HepG2 (cell line): ENCODE measurements around the gene RAB3IP. TPM values are rescaled to one million over a fixed set of nuclear protein-coding genes. Genes with fewer than 3 reads are reported as not detected.

Experiments
- ATAC-seq: fragments of 200-7000 bp; cut with Tn5 transposase; 3 replicates; pipeline ENCODE4 v1.9.1; 2020; ENCODE audit warnings: mild to moderate bottlenecking, moderate library complexity
- BruUV-seq: library from RNA; stranded (reverse); fragments of 400-500 nt; replicated peaks from 2 replicates; lab custom pipeline; 2021; lab: Mats Ljungman, UMichigan
- CTCF ChIA-PET: fragments of 300-600 bp; formaldehyde crosslinking; extraction: SDS; loops from one replicate; lab custom pipeline; 2021; ENCODE audit warnings: low total read pairs, inconsistent platforms, low intra/inter-chr PET ratio; lab: Yijun Ruan, JAX
- POLR2A ChIA-PET: fragments of 350-600 bp; sonication (Branson Sonifier 250); formaldehyde crosslinking; loops from one replicate; lab custom pipeline; 2020; ENCODE audit warnings: antibody characterized with exemption, inconsistent platforms; lab: Yijun Ruan, JAX
- DNase-seq: peaks from one replicate; pipeline ENCODE4 v3.0.0-alpha.2; 2015; ENCODE audit warnings: low spot score
- FAIRE-seq: peaks from 3 replicates; lab custom pipeline; 2011; peaks lifted over from hg19 to GRCh38; lab: Jason Lieb, UNC
- H2AFZ ChIP-seq: one replicate; pipeline ENCODE4 v1.6.1; 2011; ENCODE audit warnings: low read length, inconsistent platforms
- H3K27ac ChIP-seq: fragments of 300-600 bp; 3 replicates; pipeline ENCODE4 v1.8.0; 2011; ENCODE audit warnings: mixed run types, mild to moderate bottlenecking, mixed read lengths, low read length, inconsistent platforms; ENCODE audit not compliant: insufficient read depth; ENCODE audit errors: extremely low read length
- H3K27me3 ChIP-seq, 2 experiments: fragments of 200-600 bp in 1 of 2; 2 replicates in 1 of 2; 3 replicates in 1 of 2; pipeline versions ENCODE4 v1.6.0 to v1.8.0; 2011; ENCODE audit warnings: low read length in 2 of 2, mild to moderate bottlenecking in 2 of 2, moderate library complexity in 2 of 2, inconsistent platforms in 1 of 2; ENCODE audit not compliant: insufficient read depth in 2 of 2, control insufficient read depth in 1 of 2
- H3K36me3 ChIP-seq, 2 experiments: fragments of 200-600 bp in 1 of 2; replicated peaks in 1 of 2; 2 replicates in 1 of 2; 3 replicates in 1 of 2; pipeline versions ENCODE4 v1.5.1 to v1.8.0; 2011; ENCODE audit warnings: low read length in 2 of 2, inconsistent platforms in 1 of 2; ENCODE audit not compliant: insufficient read depth in 2 of 2, control insufficient read depth in 1 of 2
- H3K4me1 ChIP-seq: 2 replicates; pipeline ENCODE4 v1.5.1; 2012; ENCODE audit warnings: low read length, inconsistent platforms; ENCODE audit not compliant: insufficient read depth
- H3K4me2 ChIP-seq: 2 replicates; pipeline ENCODE4 v1.6.0; 2011; ENCODE audit warnings: low read depth, low read length, inconsistent platforms
- H3K4me3 ChIP-seq, 3 experiments: fragments of 200-600 bp in 1 of 3; sonication (generic), shearing (Covaris generic) in 1 of 3; replicated peaks in 1 of 3; 2 replicates each; pipeline ENCODE4 v1.5.1; 2011 to 2016; ENCODE audit warnings: low read length in 3 of 3, inconsistent platforms in 2 of 3, low read depth in 2 of 3, mild to moderate bottlenecking in 2 of 3, control low read depth in 1 of 3, mixed read lengths in 1 of 3; ENCODE audit not compliant: insufficient read depth in 1 of 3
- H3K79me2 ChIP-seq: one replicate; pipeline ENCODE4 v1.6.1; 2011; ENCODE audit warnings: low read length, inconsistent platforms; ENCODE audit not compliant: insufficient read depth
- H3K9ac ChIP-seq: 2 replicates; pipeline ENCODE4 v1.6.0; 2011; ENCODE audit warnings: mild to moderate bottlenecking, low read depth, low read length, inconsistent platforms; ENCODE audit not compliant: insufficient read depth
- H3K9me3 ChIP-seq: 2 replicates; pipeline ENCODE4 v1.5.1; 2012; ENCODE audit warnings: mild to moderate bottlenecking, low read length
- H4K20me1 ChIP-seq: 2 replicates; pipeline ENCODE4 v1.6.0; 2011; ENCODE audit warnings: inconsistent platforms, mild to moderate bottlenecking, low read length, moderate library complexity; ENCODE audit not compliant: insufficient read depth
- HDAC6 ChIP-seq: fragments of 200-600 bp; sonication (generic); IDR thresholded peaks from 2 replicates; pipeline ENCODE4 v1.7.0; 2017; ENCODE audit warnings: mild to moderate bottlenecking, antibody characterized with exemption, low read length, low read depth
- KMT2A ChIP-seq: sonication (generic); formaldehyde crosslinking; IDR thresholded peaks from 2 replicates; pipeline ENCODE4 v1.4.0; 2020; ENCODE audit warnings: missing genetic modification reagents
- NAIF1 ChIP-seq: sonication (generic); formaldehyde crosslinking; IDR thresholded peaks from 2 replicates; pipeline ENCODE4 v1.5.0; 2020; ENCODE audit warnings: mild to moderate bottlenecking, missing genetic modification reagents, borderline replicate concordance
- RAD51 ChIP-seq: fragments of 450-650 bp; IDR thresholded peaks from 2 replicates; pipeline ENCODE4 v1.6.1; 2016; ENCODE audit warnings: borderline replicate concordance
- RBM39 ChIP-seq: fragments of 200-400 bp; formaldehyde crosslinking; IDR thresholded peaks from one replicate; pipeline ENCODE4 v1.6.1; 2018; ENCODE audit warnings: antibody characterized with exemption, mild to moderate bottlenecking, low read depth, low read length; ENCODE audit not compliant: poor library complexity, severe bottlenecking
- REPIN1 ChIP-seq: sonication (generic); formaldehyde crosslinking; IDR thresholded peaks from 2 replicates; pipeline ENCODE4 v1.8.0; 2022; ENCODE audit warnings: missing genetic modification reagents, low read depth, mild to moderate bottlenecking, borderline replicate concordance
- SETDB1 ChIP-seq: sonication (generic); formaldehyde crosslinking; IDR thresholded peaks from 2 replicates; pipeline ENCODE4 v1.5.1; 2020; ENCODE audit warnings: missing genetic modification reagents, mild to moderate bottlenecking, borderline replicate concordance
- ZBTB38 ChIP-seq: sonication (generic); formaldehyde crosslinking; IDR thresholded peaks from 2 replicates; pipeline ENCODE4 v1.5.1; 2020; ENCODE audit warnings: mild to moderate bottlenecking, missing genetic modification reagents
- ZBTB7A ChIP-seq: sonication (generic); formaldehyde crosslinking; IDR thresholded peaks from 2 replicates; pipeline ENCODE4 v1.8.0; 2022; ENCODE audit warnings: mild to moderate bottlenecking, missing genetic modification reagents
- ZNF253 ChIP-seq: sonication (generic); formaldehyde crosslinking; IDR thresholded peaks from 2 replicates; pipeline ENCODE4 v1.8.0; 2022; ENCODE audit warnings: mild to moderate bottlenecking, missing genetic modification reagents, borderline replicate concordance
- ZNF292 ChIP-seq: sonication (generic); formaldehyde crosslinking; IDR thresholded peaks from 2 replicates; pipeline ENCODE4 v1.8.1; 2022; ENCODE audit warnings: mild to moderate bottlenecking, low read depth, missing genetic modification reagents, borderline replicate concordance
- ZNF510 ChIP-seq: sonication (generic); formaldehyde crosslinking; IDR thresholded peaks from 2 replicates; pipeline ENCODE4 v1.4.0; 2020; ENCODE audit warnings: low read depth, mild to moderate bottlenecking, missing genetic modification reagents
- WGBS: methylation state at CpG from one replicate; pipeline ENCODE4 v1.1.6; 2017; ENCODE audit warnings: low lambda C conversion rate; 5-methylcytosine and 5-hydroxymethylcytosine counted together
- in situ Hi-C: cut with HindIII; loops from 2 replicates; pipeline ENCODE4 v1.10.0; 2017; ENCODE audit warnings: low pct_unique_long_range_greater_than_20kb; ENCODE audit not compliant: extremely low pct_ligation_motif_present
- intact Hi-C: fragments of 100-400 bp; cut with micrococcal nuclease; formaldehyde crosslinking; loops from one replicate; pipeline ENCODE4 v1.10.0; 2022; ENCODE audit not compliant: unreplicated experiment
- polyA plus RNA-seq, 8 experiments: library from polyadenylated mRNA; depleted of rRNA in 3 of 8; stranded (reverse) in 7 of 8; unstranded in 1 of 8; fragments of >200 nt; fragmentation: Illumina TruSeq in 4 of 8; extraction: Trizol in 4 of 8; gene quantifications; 2 replicates each; pipeline versions ENCODE4 v1.2.1 to v1.2.3, GENCODE V29; 2011 to 2016; ENCODE audit warnings: low read depth in 4 of 8, missing spikeins in 1 of 8, mixed read lengths in 1 of 8; ENCODE audit not compliant: insufficient read depth in 1 of 8
- total RNA-seq, 5 experiments: library from RNA; depleted of rRNA; stranded (reverse); fragments of >200 nt; fragmentation: Illumina TruSeq; extraction: Trizol; gene quantifications; 2 replicates each; pipeline ENCODE4 v1.2.3, GENCODE V29; 2016; ENCODE audit warnings: low read depth in 1 of 5
- TF ChIP-seq, protein P1 (sequence below): sonication (generic); formaldehyde crosslinking; IDR thresholded peaks from 2 replicates; pipeline ENCODE4 v1.8.1; 2022; ENCODE audit warnings: mild to moderate bottlenecking, missing genetic modification reagents
- TF ChIP-seq, protein P2 (sequence below): sonication (generic); formaldehyde crosslinking; IDR thresholded peaks from 2 replicates; pipeline ENCODE4 v1.5.0; 2020; ENCODE audit warnings: mild to moderate bottlenecking, missing genetic modification reagents, borderline replicate concordance
- TF ChIP-seq, protein P3 (sequence below): sonication (generic); formaldehyde crosslinking; IDR thresholded peaks from 2 replicates; pipeline ENCODE4 v1.4.0; 2020; ENCODE audit warnings: missing genetic modification reagents

The RAB3IP gene
- total and polyA plus RNA-seq, 2 of the 13 experiments (the other 11 are each of a cell fraction or from before 2014, with no cell fraction given), result 33.6 to 41.1 TPM

DNA sequence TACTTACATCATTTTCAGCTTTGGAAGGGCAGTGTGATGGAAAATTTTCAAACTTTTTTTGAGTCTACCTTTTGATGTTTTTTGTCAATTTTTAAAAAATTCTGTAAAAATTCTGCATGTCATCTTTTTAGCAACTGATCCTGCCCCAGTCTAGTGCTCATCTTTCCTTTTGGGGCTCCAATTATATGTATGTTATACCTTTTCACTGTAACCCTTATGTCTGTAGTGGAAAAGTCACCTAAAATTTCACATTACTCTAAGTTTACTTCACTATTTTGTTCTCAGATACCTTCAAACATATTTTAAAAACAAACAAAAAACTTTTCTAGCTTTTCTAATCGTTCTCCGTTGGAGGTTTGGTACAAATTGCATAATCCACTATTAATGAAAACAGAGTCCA, 53.9 kb downstream of the RAB3IP start:
- DNase-seq (no peak), FAIRE-seq (no peak), ATAC-seq (no peak)
- H2AFZ ChIP-seq, result no peak overlapping the region
- POLR2A ChIA-PET, result no interaction called here
- no peaks in the 10 kb centered on the region for H4K20me1 ChIP-seq
- H3K9ac ChIP-seq, result no peak overlapping the region
- TF ChIP-seq, protein P1, sequence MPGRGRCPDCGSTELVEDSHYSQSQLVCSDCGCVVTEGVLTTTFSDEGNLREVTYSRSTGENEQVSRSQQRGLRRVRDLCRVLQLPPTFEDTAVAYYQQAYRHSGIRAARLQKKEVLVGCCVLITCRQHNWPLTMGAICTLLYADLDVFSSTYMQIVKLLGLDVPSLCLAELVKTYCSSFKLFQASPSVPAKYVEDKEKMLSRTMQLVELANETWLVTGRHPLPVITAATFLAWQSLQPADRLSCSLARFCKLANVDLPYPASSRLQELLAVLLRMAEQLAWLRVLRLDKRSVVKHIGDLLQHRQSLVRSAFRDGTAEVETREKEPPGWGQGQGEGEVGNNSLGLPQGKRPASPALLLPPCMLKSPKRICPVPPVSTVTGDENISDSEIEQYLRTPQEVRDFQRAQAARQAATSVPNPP (CRISPR knock-in tag), result no peak
- TF ChIP-seq ZBTB38, result no peak
- TF ChIP-seq ZBTB7A, result no peak
- no peak for TF ChIP-seq KMT2A (CRISPR knock-in tag)
- TF ChIP-seq ZNF292 (CRISPR knock-in tag), result no peak
- TF ChIP-seq SETDB1 (CRISPR knock-in tag), result no peak
- no peak for TF ChIP-seq NAIF1
- TF ChIP-seq, protein P2, sequence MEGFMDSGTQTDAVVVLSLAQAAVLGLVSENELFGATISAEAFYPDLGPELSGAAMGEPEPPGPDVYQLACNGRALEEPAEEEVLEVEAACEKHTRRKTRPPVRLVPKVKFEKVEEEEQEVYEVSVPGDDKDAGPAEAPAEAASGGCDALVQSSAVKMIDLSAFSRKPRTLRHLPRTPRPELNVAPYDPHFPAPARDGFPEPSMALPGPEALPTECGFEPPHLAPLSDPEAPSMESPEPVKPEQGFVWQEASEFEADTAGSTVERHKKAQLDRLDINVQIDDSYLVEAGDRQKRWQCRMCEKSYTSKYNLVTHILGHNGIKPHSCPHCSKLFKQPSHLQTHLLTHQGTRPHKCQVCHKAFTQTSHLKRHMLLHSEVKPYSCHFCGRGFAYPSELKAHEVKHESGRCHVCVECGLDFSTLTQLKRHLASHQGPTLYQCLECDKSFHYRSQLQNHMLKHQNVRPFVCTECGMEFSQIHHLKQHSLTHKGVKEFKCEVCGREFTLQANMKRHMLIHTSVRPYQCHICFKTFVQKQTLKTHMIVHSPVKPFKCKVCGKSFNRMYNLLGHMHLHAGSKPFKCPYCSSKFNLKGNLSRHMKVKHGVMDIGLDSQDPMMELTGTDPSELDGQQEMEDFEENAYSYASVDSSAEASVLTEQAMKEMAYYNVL (CRISPR knock-in tag), result no peak
- no peak for TF ChIP-seq HDAC6
- TF ChIP-seq RAD51, result no peak
- no peak for TF ChIP-seq RBM39
- TF ChIP-seq ZNF510 (CRISPR knock-in tag), result no peak
- TF ChIP-seq ZNF253 (CRISPR knock-in tag), result no peak
- TF ChIP-seq, protein P3, sequence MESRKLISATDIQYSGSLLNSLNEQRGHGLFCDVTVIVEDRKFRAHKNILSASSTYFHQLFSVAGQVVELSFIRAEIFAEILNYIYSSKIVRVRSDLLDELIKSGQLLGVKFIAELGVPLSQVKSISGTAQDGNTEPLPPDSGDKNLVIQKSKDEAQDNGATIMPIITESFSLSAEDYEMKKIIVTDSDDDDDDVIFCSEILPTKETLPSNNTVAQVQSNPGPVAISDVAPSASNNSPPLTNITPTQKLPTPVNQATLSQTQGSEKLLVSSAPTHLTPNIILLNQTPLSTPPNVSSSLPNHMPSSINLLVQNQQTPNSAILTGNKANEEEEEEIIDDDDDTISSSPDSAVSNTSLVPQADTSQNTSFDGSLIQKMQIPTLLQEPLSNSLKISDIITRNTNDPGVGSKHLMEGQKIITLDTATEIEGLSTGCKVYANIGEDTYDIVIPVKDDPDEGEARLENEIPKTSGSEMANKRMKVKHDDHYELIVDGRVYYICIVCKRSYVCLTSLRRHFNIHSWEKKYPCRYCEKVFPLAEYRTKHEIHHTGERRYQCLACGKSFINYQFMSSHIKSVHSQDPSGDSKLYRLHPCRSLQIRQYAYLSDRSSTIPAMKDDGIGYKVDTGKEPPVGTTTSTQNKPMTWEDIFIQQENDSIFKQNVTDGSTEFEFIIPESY (CRISPR knock-in tag), result no peak
- no peak for TF ChIP-seq REPIN1
- H3K4me1 ChIP-seq, result no peaks in the 10 kb centered on the region
- no peak overlapping the region for H3K27ac ChIP-seq
- in situ Hi-C loops (no loop called here), intact Hi-C loops (no loop called here)
- H3K9me3 ChIP-seq, result peaks cover 32% of the 10 kb centered on the region
- no TSS peak for BruUV-seq
- peaks cover 0 to 9% of the 10 kb centered on the region in 2 experiments; a peak in 2 of 5 replicates for H3K36me3 ChIP-seq
- H3K4me2 ChIP-seq, result no peak overlapping the region
- H3K79me2 ChIP-seq, result no peaks in the 10 kb centered on the region
- CTCF ChIA-PET, result no interaction called here
- 96% methylated on average over 2 of the region's 2 CpGs for WGBS
- no peaks in the 10 kb centered on the region for H3K27me3 ChIP-seq
- H3K4me3 ChIP-seq, result no peak overlapping the region
